Fibroblast of villous mesenchyme (primary cell): ENCODE measurements around the gene C22orf15. TPM values are rescaled to one million over a fixed set of nuclear protein-coding genes. Genes with fewer than 3 reads are reported as not detected.
"Not testable (repeated sequence)": the region's sequence is repeated elsewhere in the genome, so short reads cannot be mapped to it uniquely, and the experiment has no call there.

Experiments used
- DNase-seq: peaks from one replicate; pipeline ENCODE4 v3.0.0-alpha.2; 2010; ENCODE audit warnings: low read depth
- H3K4me3 ChIP-seq: 2 replicates; pipeline ENCODE4 v1.5.1; 2011; ENCODE audit warnings: low read depth, mild to moderate bottlenecking, low read length
- total RNA-seq: library from RNA; depleted of rRNA; stranded (reverse); fragments of >200 nt; gene quantifications from 2 replicates; pipeline ENCODE4 v1.2.3, GENCODE V29; 2012
- TF ChIP-seq, protein P1 (sequence below): IDR thresholded peaks from 2 replicates; pipeline ENCODE4 v1.5.1; 2012; ENCODE audit warnings: low read depth, mild to moderate bottlenecking, low read length; ENCODE audit not compliant: insufficient read depth

Gene C22orf15
- total RNA-seq, 1 donor: 0.43 TPM

DNA sequence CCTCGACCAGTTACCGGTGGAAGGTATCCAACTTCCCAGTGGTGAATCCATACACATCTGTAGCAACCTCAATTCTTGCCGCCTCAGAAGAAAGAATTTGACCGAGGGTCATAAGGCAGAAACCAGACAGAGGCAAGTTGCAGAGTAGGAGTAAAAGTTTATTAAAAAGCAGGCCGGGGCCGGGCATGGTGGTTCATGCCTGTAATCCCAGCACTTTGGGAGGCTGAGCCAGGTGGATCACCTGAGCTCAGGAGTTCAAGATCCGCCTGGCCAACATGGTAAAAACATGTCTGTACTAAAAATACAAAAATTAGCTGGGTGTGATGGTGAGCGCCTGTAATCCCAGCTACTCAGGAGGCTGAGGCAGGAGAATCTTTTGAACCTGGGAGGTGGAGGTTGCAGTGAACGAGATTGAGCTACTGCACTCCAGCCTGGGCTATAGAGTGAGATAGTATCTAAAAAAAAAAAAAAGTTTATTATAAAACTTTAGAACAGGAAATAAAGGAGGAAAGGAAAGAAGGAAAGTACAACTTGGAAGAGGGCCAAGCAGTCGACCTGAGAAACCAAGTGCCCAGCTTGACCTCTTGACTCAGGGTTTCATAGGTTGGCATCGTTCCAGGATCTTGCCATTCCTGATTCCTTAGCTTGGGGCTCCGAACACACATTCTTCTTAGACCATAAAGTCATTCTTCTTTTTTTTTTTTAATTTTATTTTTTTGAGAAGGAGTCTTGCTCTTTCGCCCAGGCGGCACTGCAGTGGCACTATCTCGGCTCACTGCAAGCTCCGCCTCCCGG is 44.2 kb upstream of the C22orf15 start:
- TF ChIP-seq, protein P1, sequence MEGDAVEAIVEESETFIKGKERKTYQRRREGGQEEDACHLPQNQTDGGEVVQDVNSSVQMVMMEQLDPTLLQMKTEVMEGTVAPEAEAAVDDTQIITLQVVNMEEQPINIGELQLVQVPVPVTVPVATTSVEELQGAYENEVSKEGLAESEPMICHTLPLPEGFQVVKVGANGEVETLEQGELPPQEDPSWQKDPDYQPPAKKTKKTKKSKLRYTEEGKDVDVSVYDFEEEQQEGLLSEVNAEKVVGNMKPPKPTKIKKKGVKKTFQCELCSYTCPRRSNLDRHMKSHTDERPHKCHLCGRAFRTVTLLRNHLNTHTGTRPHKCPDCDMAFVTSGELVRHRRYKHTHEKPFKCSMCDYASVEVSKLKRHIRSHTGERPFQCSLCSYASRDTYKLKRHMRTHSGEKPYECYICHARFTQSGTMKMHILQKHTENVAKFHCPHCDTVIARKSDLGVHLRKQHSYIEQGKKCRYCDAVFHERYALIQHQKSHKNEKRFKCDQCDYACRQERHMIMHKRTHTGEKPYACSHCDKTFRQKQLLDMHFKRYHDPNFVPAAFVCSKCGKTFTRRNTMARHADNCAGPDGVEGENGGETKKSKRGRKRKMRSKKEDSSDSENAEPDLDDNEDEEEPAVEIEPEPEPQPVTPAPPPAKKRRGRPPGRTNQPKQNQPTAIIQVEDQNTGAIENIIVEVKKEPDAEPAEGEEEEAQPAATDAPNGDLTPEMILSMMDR: no peak
- DNase-seq: no peak
- no peak overlapping the region for H3K4me3 ChIP-seq

DNA sequence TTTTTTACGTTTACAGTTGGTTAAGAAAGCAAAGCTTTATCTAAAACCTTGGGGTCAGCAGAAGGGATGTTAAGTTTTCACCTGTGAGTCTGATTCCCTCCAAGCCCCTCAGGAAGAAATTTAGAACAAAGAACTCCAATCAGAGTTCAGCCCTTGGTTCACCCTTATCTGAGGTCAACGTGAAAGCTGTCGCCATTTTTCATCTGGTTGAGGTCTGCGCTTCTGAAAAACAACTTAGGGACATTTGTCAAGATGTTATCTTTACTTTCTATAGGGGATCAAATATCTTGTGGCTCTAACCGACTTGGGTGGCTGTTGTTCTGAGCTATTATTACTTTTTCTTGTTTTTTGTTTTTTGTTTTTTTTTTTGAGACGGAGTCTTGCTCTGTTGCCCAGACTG is 41.9 kb upstream of the C22orf15 start:
- no peak for DNase-seq
- H3K4me3 ChIP-seq: no peak overlapping the region
- TF ChIP-seq, protein P1: no peak

DNA sequence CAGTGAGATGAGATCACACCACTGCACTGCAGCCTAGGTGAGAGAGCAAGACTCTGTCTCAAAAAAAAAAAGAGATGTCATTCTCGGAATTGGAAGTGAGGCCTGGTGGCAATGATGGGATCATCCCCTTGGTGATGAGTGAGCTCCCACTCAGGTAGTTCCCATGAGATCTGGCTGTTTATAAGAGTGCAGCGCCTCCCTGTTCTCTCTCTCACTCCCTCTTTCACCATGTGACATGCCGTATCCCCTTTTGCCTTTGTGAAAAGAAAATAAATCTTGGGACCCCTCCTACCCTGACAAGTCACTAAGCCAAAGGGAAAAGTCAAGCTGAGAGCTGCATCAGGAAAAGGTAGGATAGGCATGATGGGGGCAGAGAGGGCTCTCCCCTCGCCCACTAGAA is 40.6 kb upstream of the C22orf15 start:
- TF ChIP-seq, protein P1: no peak
- H3K4me3 ChIP-seq: no peak overlapping the region

DNA sequence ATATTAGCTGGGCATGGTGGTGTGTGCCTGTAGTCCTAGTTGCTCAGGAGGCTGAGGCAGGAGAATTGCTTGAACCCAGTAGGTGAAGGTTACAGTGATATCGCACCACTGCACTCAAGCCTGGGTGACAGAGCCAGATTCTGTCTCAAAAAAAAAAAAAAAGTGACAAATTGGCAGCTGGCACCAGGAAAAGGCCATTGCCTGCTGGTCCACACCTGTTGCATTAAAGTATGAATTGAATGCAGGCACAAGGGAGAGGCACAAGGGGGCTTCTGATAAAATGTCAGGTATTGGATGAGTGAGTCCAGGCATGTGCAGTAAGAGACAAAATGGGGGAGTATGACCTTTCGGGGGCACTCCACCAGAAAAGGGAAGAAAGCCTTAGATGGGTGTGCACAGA is 40.1 kb upstream of the C22orf15 start:
- no peak for DNase-seq
- TF ChIP-seq, protein P1: no peak
- no peak overlapping the region for H3K4me3 ChIP-seq

More for the DNA sequence above, 40.6 kb upstream of the C22orf15 start:
- DNase-seq: no peak

DNA sequence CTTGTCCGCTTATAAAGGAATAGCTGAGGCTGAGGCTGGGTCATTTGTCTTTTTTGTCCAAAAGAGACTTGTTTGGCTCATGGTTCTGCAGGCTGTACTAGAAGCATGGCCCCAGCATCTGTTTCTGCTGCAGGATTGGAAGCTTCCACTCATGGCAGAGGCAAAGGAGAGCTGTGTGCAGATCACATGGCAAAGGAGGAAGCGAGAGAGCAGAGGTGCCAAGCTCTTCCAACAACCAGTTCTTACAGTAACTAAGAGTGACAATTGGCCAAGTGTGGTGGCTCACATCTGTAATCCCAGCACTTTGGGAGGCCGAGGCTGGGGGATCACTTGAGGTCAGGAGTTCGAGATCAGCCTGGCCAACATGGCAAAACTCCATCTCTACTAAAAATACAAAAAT is 34.7 kb upstream of the C22orf15 start:
- H3K4me3 ChIP-seq, DNase-seq: not testable (repeated sequence)

DNA sequence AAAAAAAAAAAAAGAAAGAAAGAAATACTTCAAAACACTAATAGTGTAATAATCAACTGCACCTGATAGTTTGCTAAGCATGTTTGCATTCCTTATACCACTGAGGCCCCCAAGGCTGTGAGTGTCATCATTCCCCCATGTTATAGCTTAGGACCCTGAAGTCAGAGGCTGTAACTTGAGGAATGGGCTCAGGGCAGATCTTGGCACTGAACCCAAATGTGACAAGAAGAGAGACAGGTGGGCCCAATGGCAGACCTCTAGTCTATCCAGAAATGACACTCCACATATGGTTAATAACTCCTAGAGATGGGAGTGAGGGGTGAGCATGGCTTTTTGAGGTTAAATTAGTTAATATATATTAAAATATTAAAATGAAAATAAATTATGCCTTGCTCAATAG is 25.1 kb upstream of the C22orf15 start:
- TF ChIP-seq, protein P1: no peak
- DNase-seq: no peak
- H3K4me3 ChIP-seq: no peak overlapping the region

DNA sequence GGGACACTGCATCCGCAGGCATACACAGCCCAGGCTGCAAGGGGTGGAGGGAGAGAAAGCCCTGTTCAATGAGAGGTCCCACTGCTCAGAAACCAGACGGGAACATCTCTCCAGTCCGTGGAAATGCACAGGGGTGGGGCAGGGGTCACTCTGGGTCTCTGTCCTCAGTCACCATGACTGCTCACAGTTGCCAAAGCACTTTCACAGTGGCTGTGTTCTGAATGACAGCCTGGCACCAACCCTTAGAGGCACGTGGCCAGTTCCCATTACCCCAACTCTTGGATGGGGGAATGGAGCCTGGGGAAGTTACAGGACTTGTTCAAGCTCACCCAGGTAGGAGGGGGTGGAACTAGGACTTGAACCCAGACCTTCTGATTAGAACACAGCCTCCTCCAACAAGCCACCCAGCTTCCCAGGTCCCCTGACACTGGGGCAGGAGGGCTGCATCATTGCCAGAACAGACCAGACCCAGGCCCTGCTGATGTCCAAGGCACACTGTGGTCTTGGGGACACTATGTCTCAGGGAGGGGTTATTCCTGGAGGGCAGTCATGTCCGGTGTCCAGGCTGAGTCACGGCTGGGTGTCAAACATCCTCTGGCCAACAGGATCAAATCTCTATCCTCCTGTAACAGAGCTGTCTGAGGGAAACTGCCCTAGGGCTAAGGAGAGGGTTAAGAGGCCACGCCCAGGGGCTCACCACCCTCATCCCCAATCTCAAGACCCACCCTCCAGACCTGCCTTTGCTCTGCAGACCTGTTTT is 20.1 kb upstream of the C22orf15 start:
- H3K4me3 ChIP-seq: no peak overlapping the region
- TF ChIP-seq, protein P1: no peak
- no peak for DNase-seq
